K562 (cell line): Measurements from ENCODE around the gene CSNK1G3. TPM values are rescaled to one million over a fixed set of nuclear protein-coding genes. Genes with fewer than 3 reads are reported as not detected.

Experiments used
- CEBPB ChIP-seq: fragments of 450-650 bp; IDR thresholded peaks from 2 replicates; pipeline ENCODE4 v1.6.1; 2016; ENCODE audit warnings: missing genetic modification characterization, missing compliant biosample characterization
- DEAF1 ChIP-seq: fragments of 450-650 bp; formaldehyde crosslinking; IDR thresholded peaks from 2 replicates; pipeline ENCODE4 v1.4.0; 2020; ENCODE audit warnings: mild to moderate bottlenecking, moderate library complexity
- ETS1 ChIP-seq: conservative IDR thresholded peaks from 2 replicates; pipeline ENCODE4 v1.6.1; 2011; ENCODE audit warnings: low read depth, mild to moderate bottlenecking, low read length; ENCODE audit not compliant: control insufficient read depth
- FOXJ3 ChIP-seq: sonication (generic); formaldehyde crosslinking; IDR thresholded peaks from 2 replicates; pipeline ENCODE4 v1.4.0; 2020; ENCODE audit warnings: mild to moderate bottlenecking, missing genetic modification reagents
- FUS ChIP-seq: fragments of 200-400 bp; formaldehyde crosslinking; optimal IDR thresholded peaks from 2 replicates; pipeline ENCODE3; 2017; ENCODE audit warnings: low read depth, low read length
- GMEB1 ChIP-seq: fragments of 250-450 bp; sonication (Bioruptor Pico); IDR thresholded peaks from 2 replicates; pipeline ENCODE4 v1.4.0; 2020; ENCODE audit warnings: mild to moderate bottlenecking
- ILK ChIP-seq: fragments of 450-650 bp; IDR thresholded peaks from 2 replicates; pipeline ENCODE4 v1.6.1; 2016; ENCODE audit warnings: missing genetic modification characterization, low read depth, mild to moderate bottlenecking, missing compliant biosample characterization, moderate library complexity, borderline replicate concordance
- MAZ ChIP-seq, 2 experiments: fragments of 450-650 bp in 1 of 2; sonication (generic) in 1 of 2; formaldehyde crosslinking; IDR thresholded peaks in 1 of 2; conservative IDR thresholded peaks in 1 of 2; 2 replicates each; pipeline versions ENCODE4 v1.4.0 to v1.5.0; 2020; ENCODE audit warnings: mild to moderate bottlenecking in 1 of 2, missing genetic modification reagents in 1 of 2
- MYNN ChIP-seq, 2 experiments: sonication (generic); formaldehyde crosslinking in 1 of 2; IDR thresholded peaks; 2 replicates each; pipeline versions ENCODE4 v1.5.0 to v1.6.1; 2016 to 2020; ENCODE audit warnings: antibody characterized with exemption in 1 of 2, missing genetic modification reagents in 1 of 2
- NCOR1 ChIP-seq: fragments of 450-650 bp; IDR thresholded peaks from 2 replicates; pipeline ENCODE4 v1.6.1; 2016; ENCODE audit warnings: mild to moderate bottlenecking, moderate library complexity
- PRPF4 ChIP-seq: fragments of 200-400 bp; formaldehyde crosslinking; IDR thresholded peaks from one replicate; pipeline ENCODE4 v1.6.1; 2017; ENCODE audit warnings: low read length, low read depth, mild to moderate bottlenecking; ENCODE audit not compliant: insufficient read depth, poor library complexity, severe bottlenecking
- RBM25 ChIP-seq: fragments of 200-400 bp; formaldehyde crosslinking; IDR thresholded peaks from 2 replicates; pipeline ENCODE4 v1.6.1; 2018; ENCODE audit warnings: low read length, low read depth, moderate library complexity; ENCODE audit not compliant: severe bottlenecking
- SIX5 ChIP-seq, 2 experiments: IDR thresholded peaks; 2 replicates each; pipeline ENCODE4 v1.6.1; 2011; ENCODE audit warnings: low read length in 2 of 2, borderline replicate concordance in 1 of 2, low read depth in 1 of 2, mild to moderate bottlenecking in 1 of 2, moderate library complexity in 1 of 2; ENCODE audit not compliant: insufficient read depth in 1 of 2
- SMAD4 ChIP-seq: fragments of 250-450 bp; sonication (Bioruptor Pico); conservative IDR thresholded peaks from 2 replicates; pipeline ENCODE4 v1.8.0; 2021; ENCODE audit warnings: inconsistent platforms, mild to moderate bottlenecking, moderate library complexity
- SRF ChIP-seq, 2 experiments: fragments of 250-450, 450-650 bp in 1 of 2; sonication (Bioruptor Pico) in 1 of 2; sonication (generic) in 1 of 2; formaldehyde crosslinking; IDR thresholded peaks; 2 replicates each; pipeline versions ENCODE4 v1.5.0 to v1.5.1; 2020 to 2022; ENCODE audit warnings: mild to moderate bottlenecking in 1 of 2, missing genetic modification reagents in 1 of 2
- TCF3 ChIP-seq: sonication (generic); formaldehyde crosslinking; IDR thresholded peaks from 2 replicates; pipeline ENCODE4 v1.4.0; 2020; ENCODE audit warnings: mild to moderate bottlenecking, missing genetic modification reagents
- XRCC5 ChIP-seq: fragments of 200-400 bp; formaldehyde crosslinking; IDR thresholded peaks from 2 replicates; pipeline ENCODE4 v1.6.1; 2017; ENCODE audit warnings: low read depth, mild to moderate bottlenecking, low read length
- ZBED1 ChIP-seq: IDR thresholded peaks from 2 replicates; pipeline ENCODE4 v1.6.1; 2014
- ZFP36 ChIP-seq: fragments of 150-350 bp; IDR thresholded peaks from 2 replicates; pipeline ENCODE4 v1.6.1; 2018; ENCODE audit warnings: low read length, low read depth; ENCODE audit not compliant: partially characterized antibody
- ZNF224 ChIP-seq: sonication (generic); formaldehyde crosslinking; IDR thresholded peaks from 2 replicates; pipeline ENCODE4 v1.8.0; 2022; ENCODE audit warnings: mild to moderate bottlenecking, missing genetic modification reagents
- ZNF668 ChIP-seq: fragments of 250-450 bp; sonication (Bioruptor Pico); IDR thresholded peaks from 2 replicates; pipeline ENCODE4 v1.8.0; 2022; ENCODE audit warnings: mild to moderate bottlenecking, inconsistent platforms
- ZNF75A ChIP-seq: fragments of 450-650 bp; formaldehyde crosslinking; IDR thresholded peaks from 2 replicates; pipeline ENCODE4 v1.4.0; 2020; ENCODE audit warnings: mild to moderate bottlenecking
- polyA plus RNA-seq, 8 experiments: library from polyadenylated mRNA; depleted of rRNA in 4 of 8; stranded (reverse) in 5 of 8; unstranded in 3 of 8; fragments of >200 nt; fragmentation: Nextera tagmentation in 2 of 8; fragmentation: Illumina TruSeq in 1 of 8; extraction: Ambion mirVana in 2 of 8; extraction: Trizol in 1 of 8; gene quantifications; 2 replicates each; pipeline versions ENCODE4 v1.2.1 to v1.2.3, GENCODE V29; 2011 to 2014; ENCODE audit warnings: inconsistent platforms in 1 of 8, missing spikeins in 1 of 8
- total RNA-seq, 7 experiments: library from RNA; depleted of rRNA in 6 of 7; stranded (reverse); fragments of >200 nt in 6 of 7; fragmentation: Illumina TruSeq in 2 of 7; extraction: Trizol in 2 of 7; gene quantifications; 2 replicates each; pipeline versions ENCODE4 v1.2.1 to v1.2.3, GENCODE V29; 2011 to 2021; ENCODE audit warnings: low replicate concordance in 1 of 7

The CSNK1G3 gene
- total and polyA plus RNA-seq, 9 of the 15 experiments (the other 6 are each of a cell fraction or from before 2014, with no cell fraction given): 8.3 to 27.6 (median 16.5) TPM

GRCh38 chr5:123511648-123512605 lies at the start of gene CSNK1G3 (continued):
- TF ChIP-seq ZNF668 (CRISPR knock-in tag) (no peak), NCOR1 (no peak), ILK (tag) (no peak), XRCC5 (no peak), SMAD4 (CRISPR knock-in tag) (peak; percentile 51), TCF3 (CRISPR knock-in tag) (no peak), ZNF224 (CRISPR knock-in tag) (no peak), MYNN (IDR thresholded peaks at IDR 0.05) (no peak), MYNN (CRISPR knock-in tag; IDR thresholded peaks at IDR 0.05) (no peak), ZFP36 (peak; percentile 26), RBM25 (no peak), CEBPB (peak; percentile 43; the same call in 1 of the 2 replicates), ZBED1 (no peak), FOXJ3 (CRISPR knock-in tag) (no peak), FUS (no peak), SRF (CRISPR knock-in tag; IDR thresholded peaks at IDR 0.05) (no peak; a peak in 1 of 4 replicates), GMEB1 (CRISPR knock-in tag) (peak; percentile 42; the same call in 1 of the 2 replicates), ZNF75A (CRISPR knock-in tag) (no peak), MAZ (CRISPR knock-in tag; conservative IDR thresholded peaks at IDR 0.05 in 1 of 2, IDR thresholded peaks at IDR 0.05 in 1 of 2) (peak; percentile 58 to 60), DEAF1 (CRISPR knock-in tag) (peak; percentile 99), ETS1 (0 out of 2 replicates have a peak, but pooled peaks have one; percentile 18), PRPF4 (no peak), SIX5 (IDR thresholded peaks at IDR 0.05; ENCODE audit: borderline replicate concordance in 1 of 2, insufficient read depth in 1 of 2, low read depth in 1 of 2, low read length in 2 of 2) (no peak)
